Tibial nerve (tissue), 3 donors: ENCODE results near the gene AKAP9.

Experiments used
- POLR2A ChIP-seq, 2 donors: fragments of 450-650 bp; IDR thresholded peaks; one replicate each; pipeline ENCODE4 v1.6.1; 2017; ENCODE audit warnings: antibody characterized with exemption in 2 of 2, mild to moderate bottlenecking in 2 of 2, moderate library complexity in 2 of 2
- TF ChIP-seq, protein P1 (sequence below), 5 experiments: fragments of 200-600 bp in 3 of 5; fragments of 450-650 bp in 2 of 5; sonication (generic) in 3 of 5; IDR thresholded peaks; one replicate each; pipeline ENCODE4 v1.5.1; 2016 to 2019; ENCODE audit warnings: antibody characterized with exemption in 5 of 5, mild to moderate bottlenecking in 3 of 5, moderate library complexity in 2 of 5

DNA sequence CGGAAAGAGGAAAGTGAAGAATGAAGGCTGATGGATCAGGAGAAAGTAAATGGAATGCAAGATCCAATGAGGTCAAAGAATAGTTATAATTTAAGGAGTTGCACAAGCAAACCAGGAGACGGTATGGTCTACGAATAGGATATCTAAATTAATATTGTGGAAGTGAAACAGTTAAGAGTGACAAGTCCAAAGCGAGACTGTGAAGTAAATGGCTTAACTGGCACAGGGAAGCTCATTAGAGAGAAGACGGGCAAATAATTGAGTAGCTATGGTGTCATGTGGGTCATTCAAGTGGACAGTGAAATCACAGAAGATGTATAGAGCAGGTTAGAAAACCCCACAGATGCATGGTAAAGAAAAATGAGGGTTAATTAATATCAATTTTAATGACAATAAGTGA lies 190.4 kb downstream of the AKAP9 start:
- TF ChIP-seq, protein P1, sequence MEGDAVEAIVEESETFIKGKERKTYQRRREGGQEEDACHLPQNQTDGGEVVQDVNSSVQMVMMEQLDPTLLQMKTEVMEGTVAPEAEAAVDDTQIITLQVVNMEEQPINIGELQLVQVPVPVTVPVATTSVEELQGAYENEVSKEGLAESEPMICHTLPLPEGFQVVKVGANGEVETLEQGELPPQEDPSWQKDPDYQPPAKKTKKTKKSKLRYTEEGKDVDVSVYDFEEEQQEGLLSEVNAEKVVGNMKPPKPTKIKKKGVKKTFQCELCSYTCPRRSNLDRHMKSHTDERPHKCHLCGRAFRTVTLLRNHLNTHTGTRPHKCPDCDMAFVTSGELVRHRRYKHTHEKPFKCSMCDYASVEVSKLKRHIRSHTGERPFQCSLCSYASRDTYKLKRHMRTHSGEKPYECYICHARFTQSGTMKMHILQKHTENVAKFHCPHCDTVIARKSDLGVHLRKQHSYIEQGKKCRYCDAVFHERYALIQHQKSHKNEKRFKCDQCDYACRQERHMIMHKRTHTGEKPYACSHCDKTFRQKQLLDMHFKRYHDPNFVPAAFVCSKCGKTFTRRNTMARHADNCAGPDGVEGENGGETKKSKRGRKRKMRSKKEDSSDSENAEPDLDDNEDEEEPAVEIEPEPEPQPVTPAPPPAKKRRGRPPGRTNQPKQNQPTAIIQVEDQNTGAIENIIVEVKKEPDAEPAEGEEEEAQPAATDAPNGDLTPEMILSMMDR (IDR thresholded peaks at IDR 0.05): no peak
- no peak for TF ChIP-seq POLR2A (IDR thresholded peaks at IDR 0.05)
